Measurements from ENCODE around the gene C19orf47. TPM values are rescaled to one million over a fixed set of nuclear protein-coding genes. Genes with fewer than 3 reads are reported as not detected.
A peak's percentile ranks its signal among the peaks of the same experiment; 100 is the strongest.

Gene C19orf47
- total and polyA plus RNA-seq, 9 donors: 36.6 to 70.2 (median 58.5) TPM

DNA sequence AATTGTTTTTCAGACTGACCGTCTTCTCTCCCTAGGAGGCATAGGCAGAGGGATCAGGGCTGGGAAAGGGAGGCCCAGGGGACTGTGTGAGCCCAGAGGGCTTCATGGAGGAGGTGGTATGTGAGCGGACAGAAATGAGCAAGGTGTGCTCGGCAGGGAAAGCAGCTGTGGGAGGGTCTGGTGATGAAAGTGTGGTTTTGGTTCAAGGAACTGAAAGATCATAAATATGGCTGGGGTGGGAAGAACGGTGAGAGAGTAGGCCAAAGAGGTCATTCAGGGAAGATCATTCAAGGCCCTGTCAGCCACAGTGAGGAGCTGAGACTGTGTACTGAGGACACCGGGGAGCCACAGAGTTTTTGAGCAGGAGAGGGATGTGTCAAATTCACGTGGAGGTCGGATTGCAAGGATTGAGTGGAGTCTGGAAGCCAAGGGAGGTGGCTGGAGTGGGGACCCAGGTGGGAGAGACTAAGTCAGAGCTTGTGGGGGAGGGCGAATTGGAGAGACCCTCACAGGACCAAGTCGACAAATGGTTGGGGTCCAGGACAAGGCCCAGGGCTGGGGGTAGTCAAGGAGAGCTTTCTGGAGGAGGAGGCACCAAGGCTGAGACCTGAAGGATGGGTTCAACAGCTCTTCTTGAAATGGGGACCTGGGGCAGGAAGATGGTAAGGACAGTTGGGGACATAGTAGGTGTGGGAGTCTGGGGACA is 7.9 kb upstream of the C19orf47 start:
- H3K9me3 ChIP-seq (replicated peaks; ENCODE audit: control insufficient read depth, low read depth, low read length): no peaks in the 10 kb centered on the region
- peaks cover 2% of the 10 kb centered on the region for H3K4me1 ChIP-seq (ENCODE audit: control insufficient read depth, insufficient read depth, low read length)
- 73% methylated on average over 9 of the region's 9 CpGs for WGBS (ENCODE audit: insufficient coverage)
- H3K36me3 ChIP-seq (ENCODE audit: control insufficient read depth, insufficient read depth, low read length): peaks cover 10% of the 10 kb centered on the region
- no peak for DNase-seq
- H3K4me3 ChIP-seq (ENCODE audit: low read length): no peak overlapping the region
- no peak overlapping the region for H3K27ac ChIP-seq (ENCODE audit: low read length)
- no peaks in the 10 kb centered on the region for H3K27me3 ChIP-seq (ENCODE audit: control insufficient read depth, insufficient read depth, low read length)

DNA sequence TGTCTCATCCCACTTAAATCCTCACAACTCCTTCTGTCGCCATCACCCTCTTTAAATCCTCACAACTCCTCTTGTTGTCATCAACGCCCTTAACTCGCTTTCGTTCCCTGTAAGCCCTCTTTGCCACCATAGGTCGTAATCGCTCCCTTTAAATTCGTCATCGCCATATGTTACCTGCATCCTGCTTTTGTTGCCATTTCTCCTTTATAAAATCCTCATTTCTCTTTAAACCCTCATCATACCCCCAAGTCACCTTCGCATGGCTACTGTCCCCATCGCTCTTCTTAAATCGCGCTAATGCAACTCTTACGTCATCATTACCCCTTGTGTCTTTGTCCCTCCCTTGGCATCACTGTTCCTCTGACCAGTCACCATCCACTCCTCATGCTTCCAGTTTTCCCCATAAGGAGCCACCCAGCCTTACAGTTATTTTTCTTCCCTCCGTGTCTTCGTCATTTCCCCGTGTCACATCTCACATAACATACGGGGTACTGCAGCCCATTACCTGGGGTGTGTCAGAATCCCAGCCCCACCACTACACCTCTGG is 837 bp upstream of the C19orf47 start:
- peak overlapping the region; percentile 75 for H3K27ac ChIP-seq (ENCODE audit: low read length)
- 23% methylated on average over 17 of the region's 17 CpGs for WGBS (ENCODE audit: insufficient coverage)

DNA sequence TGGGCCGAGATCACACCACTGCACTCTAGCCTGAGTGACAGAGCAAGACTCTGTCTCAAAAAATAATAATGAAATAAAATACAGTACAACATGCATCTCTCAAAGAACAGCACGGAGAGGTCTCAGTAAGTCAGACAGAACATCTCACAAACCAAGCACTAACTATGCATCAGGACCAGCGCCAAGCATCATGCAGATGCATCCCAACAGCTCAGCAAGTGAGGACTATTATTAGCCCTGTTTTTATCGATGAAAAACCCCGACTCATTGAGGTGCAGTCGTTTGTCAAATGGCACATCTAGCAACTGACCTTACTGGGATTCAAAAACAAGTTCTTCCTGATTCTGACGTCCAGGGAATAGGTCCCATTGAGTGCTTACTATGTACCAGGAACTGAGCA is 3.8 kb downstream of the C19orf47 start:
- peaks cover 37% of the 10 kb centered on the region for H3K4me1 ChIP-seq (ENCODE audit: control insufficient read depth, insufficient read depth, low read length)
- no peaks in the 10 kb centered on the region for H3K27me3 ChIP-seq (ENCODE audit: control insufficient read depth, insufficient read depth, low read length)
- no peak overlapping the region for H3K4me3 ChIP-seq (ENCODE audit: low read length)
- 88% methylated on average over 6 of the region's 7 CpGs for WGBS (ENCODE audit: insufficient coverage)
- H3K36me3 ChIP-seq (ENCODE audit: control insufficient read depth, insufficient read depth, low read length): peaks cover 7% of the 10 kb centered on the region
- H3K9me3 ChIP-seq (replicated peaks; ENCODE audit: control insufficient read depth, low read depth, low read length): no peaks in the 10 kb centered on the region
- no peak for DNase-seq
- H3K27ac ChIP-seq (ENCODE audit: low read length): no peak overlapping the region

More for the DNA sequence above, 837 bp upstream of the C19orf47 start:
- H3K27me3 ChIP-seq (ENCODE audit: control insufficient read depth, insufficient read depth, low read length): no peaks in the 10 kb centered on the region
- H3K4me3 ChIP-seq (ENCODE audit: low read length): peak overlapping the region; percentile 90
- H3K9me3 ChIP-seq (replicated peaks; ENCODE audit: control insufficient read depth, low read depth, low read length): no peaks in the 10 kb centered on the region
- peak; percentile 56 for DNase-seq
- peaks cover 15% of the 10 kb centered on the region for H3K4me1 ChIP-seq (ENCODE audit: control insufficient read depth, insufficient read depth, low read length)
- peaks cover 3% of the 10 kb centered on the region for H3K36me3 ChIP-seq (ENCODE audit: control insufficient read depth, insufficient read depth, low read length)

DNA sequence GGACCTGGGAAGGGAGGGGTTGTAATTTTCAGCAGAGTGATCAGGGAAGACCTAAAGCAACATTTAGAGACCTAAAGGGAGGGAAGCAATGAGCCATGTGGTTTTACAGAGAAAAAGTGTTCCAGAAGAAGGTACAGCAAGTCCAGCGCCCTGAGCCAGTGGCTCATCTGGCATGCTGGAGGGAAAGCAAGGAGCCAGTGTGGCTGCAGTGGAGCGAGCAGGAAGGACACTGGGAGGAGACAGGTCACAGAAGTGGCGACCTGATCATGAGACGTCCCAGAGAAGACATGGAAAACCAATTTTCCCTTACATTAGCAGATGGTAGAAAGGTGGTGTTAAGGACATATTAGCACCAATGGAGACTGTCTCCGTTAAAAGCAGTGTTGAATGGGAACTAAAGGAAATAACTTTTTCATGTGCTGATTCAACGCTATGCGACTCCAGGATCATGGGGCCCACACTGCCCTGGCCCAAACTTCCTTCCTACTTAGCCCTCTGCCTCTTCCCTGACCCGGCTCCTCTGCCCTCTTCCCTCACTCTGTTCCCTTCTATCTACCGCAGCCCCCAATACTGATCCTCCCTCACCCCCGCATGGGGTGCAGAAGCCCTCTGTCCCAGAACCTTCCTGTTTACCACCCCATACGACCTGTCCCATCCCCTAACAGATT is 5.4 kb downstream of the C19orf47 start:
- H3K4me1 ChIP-seq (ENCODE audit: control insufficient read depth, insufficient read depth, low read length): peaks cover 32% of the 10 kb centered on the region
- H3K36me3 ChIP-seq (ENCODE audit: control insufficient read depth, insufficient read depth, low read length): peaks cover 11% of the 10 kb centered on the region
- no peak overlapping the region for H3K4me3 ChIP-seq (ENCODE audit: low read length)
- peak overlapping the region; percentile 96 for H3K27ac ChIP-seq (ENCODE audit: low read length)
- no peaks in the 10 kb centered on the region for H3K27me3 ChIP-seq (ENCODE audit: control insufficient read depth, insufficient read depth, low read length)
- no peak for DNase-seq
- H3K9me3 ChIP-seq (replicated peaks; ENCODE audit: control insufficient read depth, low read depth, low read length): no peaks in the 10 kb centered on the region
- 89% methylated on average over 5 of the region's 11 CpGs for WGBS (ENCODE audit: insufficient coverage)

DNA sequence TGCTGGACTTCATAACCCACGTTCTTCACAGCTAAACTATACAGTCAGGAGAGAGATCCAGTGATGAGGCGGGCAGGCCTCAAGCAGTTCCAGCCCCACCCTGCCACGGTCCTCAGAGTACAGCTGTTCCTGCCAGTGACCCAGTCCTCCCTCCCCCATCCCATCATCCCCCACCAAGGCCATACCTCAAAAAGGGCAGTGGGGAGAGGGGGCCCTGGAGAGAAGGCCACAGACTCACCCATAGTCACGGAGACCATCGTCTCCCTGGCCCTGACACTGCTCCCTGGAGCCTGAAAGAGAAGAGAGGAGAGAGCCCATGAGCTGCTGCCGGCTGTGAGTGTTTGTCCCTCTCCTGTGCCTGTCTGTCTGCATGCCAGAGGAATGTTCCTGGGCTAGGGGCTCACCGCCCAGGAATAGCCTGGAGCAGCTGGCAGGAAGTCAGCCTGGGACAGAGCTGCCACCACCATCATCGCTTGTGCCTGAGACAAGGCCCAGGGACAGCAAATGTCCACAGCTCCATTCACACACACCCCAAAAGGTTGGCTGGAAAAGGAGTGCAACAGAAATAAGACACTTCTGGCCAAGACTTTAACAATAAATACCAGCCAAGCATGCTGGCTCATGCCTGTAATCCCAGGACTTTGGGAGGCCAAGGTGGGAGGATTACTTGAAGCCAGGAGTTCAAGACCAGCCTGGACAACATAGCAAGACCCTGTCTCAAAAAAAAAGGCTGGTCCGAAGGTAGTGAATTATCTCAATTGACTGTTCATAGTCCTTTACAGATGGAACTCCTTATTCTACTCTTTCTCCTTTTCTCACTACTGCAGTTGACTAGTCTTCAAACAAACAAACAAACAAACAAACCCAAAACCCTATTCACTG is 6.4 kb downstream of the C19orf47 start:
- no peaks in the 10 kb centered on the region for H3K9me3 ChIP-seq (replicated peaks; ENCODE audit: control insufficient read depth, low read depth, low read length)
- H3K4me3 ChIP-seq (ENCODE audit: low read length): no peak overlapping the region
- DNase-seq: peak; percentile 91
- no peaks in the 10 kb centered on the region for H3K27me3 ChIP-seq (ENCODE audit: control insufficient read depth, insufficient read depth, low read length)
- peak overlapping the region; percentile 96 for H3K27ac ChIP-seq (ENCODE audit: low read length)
- WGBS (ENCODE audit: insufficient coverage): 36% methylated on average over 4 of the region's 9 CpGs
- H3K36me3 ChIP-seq (ENCODE audit: control insufficient read depth, insufficient read depth, low read length): peaks cover 14% of the 10 kb centered on the region
- peaks cover 26% of the 10 kb centered on the region for H3K4me1 ChIP-seq (ENCODE audit: control insufficient read depth, insufficient read depth, low read length)

DNA sequence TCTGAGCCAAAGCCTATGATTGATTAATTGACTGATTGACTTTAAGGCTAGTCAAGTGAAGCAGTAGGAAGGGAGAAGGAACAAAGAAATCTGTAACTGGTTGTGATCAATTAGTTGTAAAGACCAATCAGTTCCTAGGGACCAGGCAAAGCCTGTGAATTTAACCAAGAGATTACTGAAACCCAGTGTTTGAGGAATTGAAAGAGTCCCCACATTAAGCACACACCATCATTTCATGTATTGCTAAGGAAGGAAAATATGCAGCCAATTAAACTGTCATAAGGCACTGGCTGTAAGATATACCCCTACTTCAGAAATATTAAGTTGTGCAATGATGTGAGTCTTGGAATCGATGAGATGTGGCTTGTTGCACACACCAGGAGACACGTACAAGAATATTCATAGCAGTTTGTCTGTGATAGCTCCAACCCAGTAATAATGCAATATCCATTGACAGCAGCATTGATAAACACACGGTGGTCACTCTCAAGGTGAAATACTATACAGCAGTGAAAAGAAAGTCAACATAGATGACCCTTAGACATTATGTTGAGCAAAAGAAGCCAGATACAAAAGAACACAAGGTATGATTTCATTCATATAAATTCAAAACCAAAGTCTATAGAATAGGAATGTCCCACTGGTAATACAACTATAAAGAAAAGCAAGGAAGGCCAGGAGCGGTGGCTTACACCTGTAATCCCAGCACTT is 9.0 kb downstream of the C19orf47 start:
- no CpG with 5 or more reads among the region's 4 CpGs for WGBS (ENCODE audit: insufficient coverage)
- no peak overlapping the region for H3K27ac ChIP-seq (ENCODE audit: low read length)
- H3K36me3 ChIP-seq (ENCODE audit: control insufficient read depth, insufficient read depth, low read length): peaks cover 31% of the 10 kb centered on the region

DNA sequence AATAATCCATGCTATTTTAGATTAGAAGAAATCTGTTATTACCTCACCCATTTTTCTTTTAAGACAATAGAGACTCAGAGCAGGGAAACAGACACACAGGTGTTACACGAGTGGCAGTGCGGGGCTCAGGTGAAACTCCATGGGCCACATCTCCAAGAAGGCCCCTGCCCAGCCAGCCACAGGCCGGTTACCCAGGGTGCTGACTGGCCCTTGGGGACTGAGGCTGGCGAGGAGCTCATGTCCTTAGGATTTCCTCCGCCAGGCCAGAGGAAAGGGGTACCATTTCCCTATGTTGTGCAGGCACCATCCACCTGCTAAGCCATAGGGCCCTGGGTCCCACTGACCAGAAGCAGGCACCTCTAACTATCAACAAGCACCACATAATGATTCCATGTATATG is 10.6 kb downstream of the C19orf47 start:
- 100% methylated on average over 2 of the region's 5 CpGs for WGBS (ENCODE audit: insufficient coverage)
- H3K27ac ChIP-seq (ENCODE audit: low read length): no peak overlapping the region

More for the DNA sequence above, 9.0 kb downstream of the C19orf47 start:
- no peak overlapping the region for H3K4me3 ChIP-seq (ENCODE audit: low read length)
- no peaks in the 10 kb centered on the region for H3K9me3 ChIP-seq (replicated peaks; ENCODE audit: control insufficient read depth, low read depth, low read length)
- H3K27me3 ChIP-seq (ENCODE audit: control insufficient read depth, insufficient read depth, low read length): no peaks in the 10 kb centered on the region
- DNase-seq: no peak
- peaks cover 24% of the 10 kb centered on the region for H3K4me1 ChIP-seq (ENCODE audit: control insufficient read depth, insufficient read depth, low read length)

DNA sequence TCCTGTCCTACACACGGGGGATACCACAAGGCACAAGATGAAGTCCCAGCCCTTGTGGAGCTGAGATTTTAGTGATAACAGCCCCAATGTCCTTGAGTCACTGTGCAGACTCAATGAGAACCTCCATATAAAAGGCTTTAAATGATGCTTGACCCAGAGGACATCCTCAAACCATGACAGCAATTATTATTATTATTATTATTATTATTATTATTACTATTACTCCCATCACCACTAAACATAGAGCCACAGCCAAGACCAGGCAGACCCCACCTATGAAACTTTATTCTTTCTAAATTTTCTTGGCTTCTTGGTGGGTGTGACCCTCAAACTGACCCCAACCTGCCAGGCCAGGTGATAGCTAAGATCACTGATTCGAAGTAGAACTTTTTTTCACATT is 11.1 kb downstream of the C19orf47 start:
- Histone ChIP-seq H3K27ac (ENCODE audit: low read length) (no peak overlapping the region), H3K27me3 (ENCODE audit: control insufficient read depth, insufficient read depth, low read length) (no peaks in the 10 kb centered on the region), H3K9me3 (replicated peaks; ENCODE audit: control insufficient read depth, low read depth, low read length) (no peaks in the 10 kb centered on the region), H3K4me1 (ENCODE audit: control insufficient read depth, insufficient read depth, low read length) (peaks cover 9% of the 10 kb centered on the region), H3K4me3 (ENCODE audit: low read length) (no peak overlapping the region), H3K36me3 (ENCODE audit: control insufficient read depth, insufficient read depth, low read length) (peaks cover 44% of the 10 kb centered on the region)
- 100% methylated on average over 1 of the region's 2 CpGs for WGBS (ENCODE audit: insufficient coverage)
- no peak for DNase-seq

More for the DNA sequence above, 10.6 kb downstream of the C19orf47 start:
- Histone ChIP-seq H3K4me1 (ENCODE audit: control insufficient read depth, insufficient read depth, low read length) (peaks cover 14% of the 10 kb centered on the region), H3K9me3 (replicated peaks; ENCODE audit: control insufficient read depth, low read depth, low read length) (no peaks in the 10 kb centered on the region), H3K36me3 (ENCODE audit: control insufficient read depth, insufficient read depth, low read length) (peaks cover 42% of the 10 kb centered on the region), H3K27me3 (ENCODE audit: control insufficient read depth, insufficient read depth, low read length) (no peaks in the 10 kb centered on the region), H3K4me3 (ENCODE audit: low read length) (no peak overlapping the region)
- DNase-seq: no peak

DNA sequence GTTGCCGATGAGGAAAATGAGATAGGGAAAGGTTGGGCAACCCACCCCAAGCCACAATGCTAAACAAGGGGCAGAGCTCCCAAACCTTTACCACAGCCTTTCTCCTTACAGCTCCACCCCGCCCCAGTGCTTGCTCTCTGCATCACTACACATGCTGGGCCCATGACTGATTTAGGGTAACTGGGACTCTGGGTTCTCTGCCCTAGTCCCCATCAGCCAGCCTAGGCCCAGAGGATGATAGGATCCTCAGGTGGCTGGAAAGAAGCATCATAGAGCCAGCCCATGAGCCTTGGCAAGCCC is 11.6 kb downstream of the C19orf47 start:
- H3K27ac ChIP-seq (ENCODE audit: low read length): no peak overlapping the region

More for the DNA sequence above, 11.6 kb downstream of the C19orf47 start:
- DNase-seq: no peak
- WGBS (ENCODE audit: insufficient coverage): 80% methylated on average over 1 of the region's 2 CpGs
- peaks cover 50% of the 10 kb centered on the region for H3K36me3 ChIP-seq (ENCODE audit: control insufficient read depth, insufficient read depth, low read length)
- no peak overlapping the region for H3K4me3 ChIP-seq (ENCODE audit: low read length)
- H3K9me3 ChIP-seq (replicated peaks; ENCODE audit: control insufficient read depth, low read depth, low read length): no peaks in the 10 kb centered on the region
- H3K27me3 ChIP-seq (ENCODE audit: control insufficient read depth, insufficient read depth, low read length): no peaks in the 10 kb centered on the region
- peaks cover 4% of the 10 kb centered on the region for H3K4me1 ChIP-seq (ENCODE audit: control insufficient read depth, insufficient read depth, low read length)
